Stimulated activated CD8-positive, alpha-beta memory T cell treated with anti-CD3 and anti-CD28 coated beads, Interleukin-2, amount 100 ng/mL, for 1 hour (primary cell): ENCODE measurements around the gene GABARAP.
"Not testable (repeated sequence)": the region's sequence is repeated elsewhere in the genome, so short reads cannot be mapped to it uniquely, and the experiment has no call there.

ENCODE experiments used
- DNase-seq, 2 donors: peaks; one replicate each; pipeline ENCODE4 v3.0.0-alpha.2; 2020; ENCODE audit warnings: low read depth in 2 of 2

Gene GABARAP

GRCh38 chr17:7260651-7261378 is 18.6 kb upstream of the GABARAP start:
- DNase-seq: no peak

- no peak for DNase-seq
Observed at GRCh38 chr17:7260151-7260550, 17.9 kb upstream of the GABARAP start.

- no peak for DNase-seq
Observed at GRCh38 chr17:7259555-7259889, 17.3 kb upstream of the GABARAP start.

- no peak for DNase-seq
Observed at GRCh38 chr17:7258731-7259554, 16.7 kb upstream of the GABARAP start.

- DNase-seq: no peak
Observed at GRCh38 chr17:7256766-7257456, 14.7 kb upstream of the GABARAP start.

GRCh38 chr17:7254511-7254910 is 12.3 kb upstream of the GABARAP start:
- DNase-seq: no peak

GRCh38 chr17:7253082-7253481 is 10.8 kb upstream of the GABARAP start:
- no peak for DNase-seq

GRCh38 chr17:7252176-7253043 is 10.2 kb upstream of the GABARAP start, which contains the start of gene ELP5:
TSS of gene ELP5 (plus strand) at chr17:7252215. CDS start at chr17:7252551, 336 bp downstream.
- peak; percentile 72 to 99 for DNase-seq

- DNase-seq: peak; percentile 47 to 98
Observed at GRCh38 chr17:7251661-7252175, 9.5 kb upstream of the GABARAP start, which contains the start of gene CTDNEP1. TSS of gene CTDNEP1 (minus strand) at chr17:7251734. CDS start at chr17:7251296, 438 bp downstream.

GRCh38 chr17:7250695-7251627 is 8.7 kb upstream of the GABARAP start:
- DNase-seq: no peak

GRCh38 chr17:7249830-7250229 is 7.6 kb upstream of the GABARAP start:
- DNase-seq: no peak

GRCh38 chr17:7249214-7249613 is 7.0 kb upstream of the GABARAP start:
- no peak for DNase-seq

GRCh38 chr17:7248796-7249195 is 6.5 kb upstream of the GABARAP start:
- no peak for DNase-seq

- no peak for DNase-seq
Observed at GRCh38 chr17:7246779-7247178, 4.5 kb upstream of the GABARAP start.

- not testable (repeated sequence) for DNase-seq
Observed at GRCh38 chr17:7243838-7244237, 1.6 kb upstream of the GABARAP start.

GRCh38 chr17:7243453-7243729 is 1.1 kb upstream of the GABARAP start:
- no peak for DNase-seq

- DNase-seq: peak; percentile 83 to 88
Observed at GRCh38 chr17:7242717-7243452, 636 bp upstream of the GABARAP start.

- DNase-seq: no peak
Observed at GRCh38 chr17:7241090-7241733, 1.0 kb downstream of the GABARAP start.

GRCh38 chr17:7240375-7240774 is 1.9 kb downstream of the GABARAP start:
- no peak for DNase-seq
